HG03095 (cell line): Measurements from ENCODE around the gene SHC3.

ENCODE experiments used
- ATAC-seq: cut with Tn5 transposase; IDR thresholded peaks from one replicate; pipeline ENCODE4 v1.9.1; 2021; ENCODE audit warnings: moderate library complexity; ENCODE audit not compliant: unreplicated experiment

SHC3 gene

DNA sequence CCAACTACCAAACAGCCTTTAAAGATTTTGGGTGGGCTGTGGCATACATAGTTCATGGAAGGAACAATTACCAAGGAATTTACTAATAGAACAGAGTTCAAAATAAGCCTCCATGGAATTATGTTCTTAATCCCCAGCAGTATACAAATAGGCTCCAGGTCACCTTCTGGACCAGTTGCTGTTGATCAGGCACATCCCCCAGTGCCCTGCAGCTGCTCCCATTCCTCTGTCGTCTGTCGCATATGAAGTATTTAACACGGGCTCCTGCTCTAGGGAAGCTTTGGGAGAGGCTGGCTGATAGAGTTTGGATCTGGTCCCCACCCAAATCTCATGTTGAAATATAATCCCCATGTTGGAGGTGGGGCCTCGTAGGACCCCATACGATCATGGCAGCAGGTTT, 17.8 kb downstream of the SHC3 start:
- no peak for ATAC-seq

DNA sequence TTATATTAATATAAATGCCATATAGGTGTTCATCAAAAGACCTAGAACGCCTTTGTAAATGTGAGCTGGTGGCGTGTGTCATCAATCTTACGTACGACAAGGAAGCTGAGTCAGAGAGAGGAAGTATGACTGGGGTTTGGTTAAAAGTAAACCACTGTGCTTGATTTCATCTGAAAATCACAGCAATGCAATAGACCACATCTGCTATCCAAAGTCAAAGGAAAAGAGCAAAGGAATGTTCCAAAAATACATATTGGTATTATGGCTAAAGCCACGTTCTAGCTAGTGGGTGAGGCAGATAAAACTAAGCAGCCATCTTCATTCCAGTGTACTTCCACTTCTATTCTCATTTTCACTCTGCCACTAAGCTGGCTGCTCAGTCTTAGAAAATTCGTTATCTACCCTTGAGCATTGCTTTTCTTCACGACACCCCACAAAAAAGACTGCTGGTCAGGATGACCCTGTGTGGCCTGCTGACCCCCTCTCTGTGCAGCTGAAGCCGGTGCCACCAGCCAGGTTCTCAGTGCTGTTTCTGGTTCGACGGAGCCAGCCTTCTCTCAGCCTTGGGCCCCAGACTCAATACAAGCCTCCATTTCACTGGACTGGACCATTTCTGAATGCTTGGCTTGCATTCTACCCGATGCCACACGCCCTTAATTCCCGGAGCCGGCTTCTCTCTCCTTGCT, 23.8 kb downstream of the SHC3 start:
- no peak for ATAC-seq

DNA sequence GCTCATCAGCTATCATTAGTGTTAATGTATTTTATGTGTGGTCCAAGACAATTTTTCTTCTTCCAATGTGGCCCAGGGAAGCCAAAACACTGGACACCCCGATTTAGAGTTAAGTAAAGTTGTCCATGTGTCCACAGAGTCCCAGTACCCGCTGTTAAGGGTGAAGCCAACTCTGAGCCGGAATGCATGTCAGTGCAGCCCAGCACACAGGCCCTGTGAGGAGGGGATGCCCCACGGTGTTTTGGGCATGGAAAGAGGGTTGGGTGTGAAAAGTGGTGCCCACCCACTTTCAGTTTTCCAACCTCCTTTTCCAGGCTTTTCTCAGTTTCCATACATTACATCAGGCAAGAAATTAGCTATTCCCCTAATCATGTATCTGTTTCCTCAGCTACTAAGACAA, 24.4 kb downstream of the SHC3 start:
- ATAC-seq, result no peak

DNA sequence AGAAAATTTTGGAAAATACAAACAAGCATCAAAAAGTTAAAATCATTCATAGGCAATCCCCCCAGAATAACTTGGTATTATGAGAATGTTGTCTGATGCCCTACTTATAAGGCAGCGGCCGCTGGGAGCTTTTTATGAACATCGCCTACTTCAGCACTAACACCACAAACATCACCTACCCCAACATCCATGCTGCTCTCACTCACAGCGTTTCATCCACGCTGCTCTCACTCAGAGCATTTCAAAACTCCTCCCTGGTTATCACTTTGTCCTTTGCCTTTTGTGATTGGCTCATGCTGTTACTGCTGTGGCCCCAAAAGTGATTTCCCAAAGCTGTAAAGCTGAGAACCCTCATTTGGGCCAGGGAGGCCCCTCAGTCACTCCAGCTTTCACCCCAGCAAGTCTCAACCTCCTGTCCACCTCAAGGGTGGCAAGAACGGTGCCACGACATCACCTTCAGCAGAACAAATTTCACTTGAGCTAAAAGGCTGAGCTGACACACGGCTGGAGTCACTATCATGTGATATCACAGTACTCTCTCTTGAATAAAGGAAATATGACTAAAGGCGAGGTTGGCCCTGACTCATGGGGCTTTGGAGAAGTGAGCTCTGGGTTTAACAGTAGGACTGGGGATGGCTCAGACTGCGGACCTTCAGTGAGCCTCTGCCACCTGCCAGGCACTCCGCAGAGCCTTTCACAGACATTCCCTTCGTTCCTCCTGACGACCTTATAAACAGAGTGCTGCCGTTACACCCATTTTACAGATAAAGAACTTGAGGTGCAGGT, 25.2 kb downstream of the SHC3 start:
- no peak for ATAC-seq

DNA sequence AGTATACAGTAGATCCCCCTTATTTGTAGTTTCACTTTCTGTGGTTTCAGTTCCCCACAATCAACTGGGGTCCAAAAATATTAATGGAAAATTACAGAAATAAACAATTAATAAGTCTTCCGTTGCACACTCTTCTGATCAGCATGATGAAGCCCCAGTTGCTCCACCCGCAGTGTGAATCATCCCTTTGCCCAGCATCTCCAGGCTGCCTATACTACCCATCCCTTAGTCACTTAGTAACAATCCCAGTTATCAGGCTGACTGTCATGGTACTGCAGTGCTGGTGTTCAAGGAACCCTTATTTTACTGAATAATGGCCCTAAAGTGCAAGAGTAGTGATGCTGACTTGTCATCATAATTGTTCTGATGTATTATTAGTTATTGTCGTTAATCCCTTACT, 28.9 kb downstream of the SHC3 start:
- no peak for ATAC-seq

DNA sequence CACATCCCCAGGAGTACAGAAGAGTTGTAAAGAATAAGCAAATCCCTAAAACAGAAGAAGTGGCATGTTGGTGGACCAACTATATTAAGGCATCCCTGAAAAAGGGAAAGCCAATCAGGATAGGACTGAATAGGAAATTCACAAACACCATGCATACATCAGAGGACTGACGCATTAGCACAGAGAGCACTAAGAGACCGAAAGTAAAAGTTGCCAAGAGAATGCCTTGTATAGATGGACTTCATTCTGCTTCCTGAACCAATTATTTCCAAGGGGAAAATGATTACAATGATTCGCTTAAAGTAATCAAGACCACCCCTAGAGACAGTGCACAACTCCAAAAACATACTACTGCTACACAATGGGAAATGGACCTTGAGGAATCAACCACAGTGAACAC, 33.5 kb downstream of the SHC3 start:
- no peak for ATAC-seq

DNA sequence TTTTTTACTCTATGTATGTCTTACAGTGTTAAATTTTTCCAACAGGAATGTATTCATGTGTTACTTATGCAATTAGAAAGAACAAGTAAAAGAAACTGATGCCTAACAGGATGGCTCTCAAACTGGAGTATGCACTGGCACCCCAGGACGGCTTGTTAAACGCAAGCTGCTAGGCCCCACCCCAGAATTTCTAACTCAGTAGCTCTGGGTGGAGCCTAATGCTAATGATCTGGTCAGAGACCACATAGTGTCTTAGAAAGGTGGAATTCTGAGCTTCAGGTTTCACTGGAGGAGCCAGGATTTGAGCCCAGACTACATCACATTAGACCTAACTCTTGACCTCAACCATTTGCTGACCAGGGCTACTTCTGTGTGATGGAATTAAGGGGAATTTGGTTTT, 34.4 kb downstream of the SHC3 start:
- ATAC-seq, result no peak

DNA sequence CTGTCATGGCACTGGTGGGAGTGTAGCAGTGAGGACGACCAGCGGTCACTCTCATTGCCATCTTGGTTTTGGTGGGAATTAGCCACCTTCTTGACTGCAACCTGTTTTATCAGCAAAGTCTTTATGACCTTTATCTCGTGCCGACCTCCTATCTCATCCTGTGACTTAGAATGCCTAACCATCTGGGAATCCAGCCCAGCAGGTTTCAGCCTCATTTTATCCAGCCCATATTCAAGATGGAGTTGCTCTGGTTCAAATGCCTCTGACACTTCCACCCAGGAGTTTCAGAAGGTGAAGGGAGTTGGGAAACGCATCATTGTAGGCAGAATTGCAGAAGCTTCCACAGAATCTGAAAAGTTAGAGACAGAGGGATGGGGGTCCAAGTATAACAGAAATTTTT, 35.4 kb downstream of the SHC3 start:
- no peak for ATAC-seq

DNA sequence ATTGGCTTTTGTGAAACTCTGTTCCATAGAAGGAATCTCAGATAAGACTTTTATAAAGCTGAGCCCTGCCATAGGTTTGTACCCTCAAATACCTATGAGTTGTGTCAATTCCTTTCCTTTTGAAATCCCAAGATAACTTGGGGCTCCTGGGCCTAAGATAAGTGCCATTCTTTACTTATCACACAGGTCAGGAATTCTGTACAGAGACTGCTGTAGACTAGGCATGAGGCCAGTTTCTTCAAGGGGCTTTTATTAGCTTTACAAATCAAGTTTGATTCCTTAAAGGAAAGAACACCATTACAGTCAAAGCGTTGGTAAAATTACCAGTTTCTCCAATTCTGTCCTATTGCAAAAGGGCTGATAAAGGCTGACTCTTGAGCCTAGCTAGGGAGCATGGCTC, 39.2 kb downstream of the SHC3 start:
- ATAC-seq, result no peak

DNA sequence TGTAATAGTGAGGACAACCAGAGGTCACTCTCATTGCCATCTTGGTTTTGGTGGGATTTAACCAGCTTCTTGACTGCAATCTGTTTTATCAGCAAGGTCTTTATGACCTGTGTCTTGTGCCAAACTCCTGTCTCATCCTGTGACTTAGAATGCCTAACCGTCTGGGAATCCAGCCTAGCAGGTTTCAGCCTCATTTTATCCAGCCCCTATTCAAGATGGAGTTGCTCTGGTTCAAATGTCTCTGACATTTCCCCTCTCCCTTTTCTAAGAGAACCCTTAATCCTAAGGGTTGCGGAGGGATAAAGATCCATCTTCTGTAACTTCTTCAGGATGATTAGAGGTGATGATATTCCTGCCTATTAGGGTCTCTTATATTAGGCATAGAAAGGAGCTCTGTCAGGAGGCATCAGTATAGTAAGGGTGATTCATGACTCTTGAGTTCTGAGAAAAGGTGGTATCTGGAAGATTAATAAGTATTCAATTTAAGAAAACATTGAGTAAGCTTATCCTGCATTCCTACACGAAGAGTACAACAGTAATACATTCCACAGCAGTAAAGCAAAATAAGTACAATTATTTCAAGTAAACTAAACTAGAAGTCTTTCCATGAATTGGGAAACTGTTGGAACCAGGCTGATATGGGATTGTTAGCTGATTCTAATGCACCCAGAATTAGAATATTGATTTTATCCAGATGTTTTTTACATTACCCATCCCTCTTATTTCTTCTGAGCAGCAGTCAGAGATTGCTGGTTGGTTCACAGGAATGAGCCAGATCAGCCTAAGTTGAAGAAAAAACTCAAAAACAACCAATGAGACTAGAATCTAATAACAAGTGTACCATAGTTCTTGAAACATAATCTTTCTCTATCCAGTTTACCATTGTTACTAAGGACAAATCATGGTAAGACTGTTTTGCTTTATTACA, 39.9 kb downstream of the SHC3 start:
- no peak for ATAC-seq

DNA sequence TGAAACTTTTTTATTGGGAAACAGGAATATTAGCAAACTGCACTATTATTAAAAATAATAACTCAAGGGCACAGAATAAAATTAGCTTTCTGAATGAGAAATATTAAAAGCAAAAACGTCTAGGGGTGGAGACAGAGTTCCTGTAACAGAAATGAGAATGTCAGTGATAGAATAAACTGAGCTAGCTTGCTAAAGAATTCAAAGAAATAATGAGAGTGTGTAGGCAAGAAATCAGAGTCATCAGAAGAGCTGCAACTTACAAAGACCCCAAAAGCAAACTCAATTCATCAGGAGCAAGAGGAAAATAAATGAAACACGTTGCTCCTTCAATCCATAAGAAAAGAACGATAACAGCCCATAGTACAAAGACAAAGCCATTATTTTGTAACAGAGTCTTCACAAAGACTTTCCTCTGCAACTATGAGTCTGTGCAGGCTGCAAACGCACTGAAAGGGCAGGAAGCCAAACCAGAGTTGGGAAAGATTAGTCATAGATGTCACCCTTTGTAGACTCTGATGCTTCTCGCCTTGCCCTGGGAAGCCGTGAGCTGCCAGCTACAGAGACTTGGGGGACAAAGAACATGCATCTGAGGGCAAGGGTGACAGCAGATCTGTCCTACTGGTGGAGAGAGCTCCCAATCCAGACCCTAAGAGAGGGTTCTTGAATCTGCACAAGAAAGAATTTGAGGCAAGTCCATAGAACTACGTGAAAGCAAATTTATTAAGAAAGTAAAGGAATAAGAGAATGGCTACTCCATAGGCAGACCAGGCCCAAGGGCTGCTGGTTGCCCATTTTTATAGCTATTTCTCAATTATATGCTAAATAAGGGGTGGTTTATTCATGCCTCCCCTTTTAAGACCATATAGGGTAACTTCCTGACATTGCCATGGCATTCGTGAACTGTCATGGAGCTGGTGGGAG, 40.8 kb downstream of the SHC3 start:
- no peak for ATAC-seq

DNA sequence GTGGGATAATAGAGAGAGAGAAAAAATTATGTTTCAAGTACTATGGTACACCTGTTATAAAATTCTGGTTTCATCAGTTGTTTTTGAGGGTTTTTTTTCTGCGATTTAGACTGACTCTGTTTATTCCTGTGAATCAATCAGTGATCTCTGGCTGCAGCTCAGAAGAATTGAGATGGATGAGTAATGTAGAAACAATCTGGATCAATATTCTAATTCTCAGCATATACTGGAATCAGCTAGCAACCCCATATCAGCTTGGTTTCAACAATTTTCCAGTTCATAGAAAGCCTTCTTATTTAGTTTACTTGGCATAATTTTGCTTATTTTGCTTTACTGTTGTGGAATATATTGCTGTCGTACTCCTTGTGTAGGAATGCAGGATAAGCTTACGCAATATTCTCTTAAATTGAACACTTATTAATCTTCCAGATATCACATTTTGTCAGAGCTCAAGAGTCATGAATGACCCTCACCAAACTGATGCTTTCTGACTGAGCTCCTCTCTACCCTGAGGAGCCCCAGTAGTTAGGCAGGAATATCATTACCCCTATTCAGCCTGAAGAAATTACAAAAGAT, 42.9 kb downstream of the SHC3 start:
- ATAC-seq, result no peak

DNA sequence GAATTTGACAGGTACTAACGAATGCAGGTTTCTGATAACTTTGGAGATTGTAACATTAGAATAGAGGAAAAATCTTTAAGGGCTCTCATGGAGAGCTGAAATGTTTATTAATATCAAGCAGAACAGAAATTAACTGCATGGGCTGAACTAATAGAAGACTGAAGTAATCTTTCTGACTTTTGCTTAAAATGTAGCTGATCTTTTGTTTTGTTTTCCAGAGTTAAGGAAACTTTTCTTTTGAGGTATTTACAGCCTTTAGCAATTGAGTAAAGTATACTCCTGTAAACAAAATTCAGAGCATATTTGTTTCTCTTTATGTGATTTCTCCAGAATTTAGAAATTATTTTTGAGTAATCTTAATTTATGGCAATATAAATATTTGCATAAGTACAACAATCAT, 43.9 kb downstream of the SHC3 start:
- no peak for ATAC-seq

DNA sequence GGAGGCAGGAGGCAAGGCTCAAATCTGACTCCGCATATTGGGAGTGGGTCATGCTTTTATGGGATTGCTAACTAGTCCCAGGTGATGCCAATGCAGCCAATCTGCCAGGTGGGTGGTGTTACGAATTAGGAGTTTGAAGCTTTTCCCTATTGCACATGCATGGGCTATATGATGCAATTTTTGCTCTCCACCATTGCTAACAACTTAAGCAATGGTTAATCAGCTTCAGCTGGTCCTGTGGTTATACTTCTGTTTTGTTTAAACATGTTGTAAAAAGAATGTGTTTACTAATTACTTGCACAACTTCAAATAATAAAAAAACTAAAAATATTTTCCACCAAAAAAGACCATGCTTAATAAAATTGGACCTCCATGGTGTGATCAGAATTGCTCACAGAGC, 55.7 kb downstream of the SHC3 start:
- no peak for ATAC-seq

DNA sequence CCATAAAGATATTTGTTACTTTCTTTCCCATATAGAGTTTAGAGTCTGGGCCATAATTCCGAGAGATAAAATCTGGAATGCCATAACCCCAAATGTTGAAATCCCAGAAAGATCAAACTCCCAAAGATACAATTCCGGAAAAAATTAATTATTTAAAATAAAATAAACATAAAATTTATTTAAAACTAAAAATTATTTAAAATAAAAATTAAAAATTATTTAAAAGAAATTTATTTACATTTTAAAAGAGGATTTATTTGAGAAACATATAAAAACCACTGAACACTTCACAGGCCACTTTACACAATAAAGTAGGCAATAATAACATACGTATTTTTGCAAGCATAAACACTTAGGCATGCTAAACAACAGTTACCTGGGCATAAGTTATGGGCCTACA, 57.9 kb downstream of the SHC3 start:
- ATAC-seq, result no peak

DNA sequence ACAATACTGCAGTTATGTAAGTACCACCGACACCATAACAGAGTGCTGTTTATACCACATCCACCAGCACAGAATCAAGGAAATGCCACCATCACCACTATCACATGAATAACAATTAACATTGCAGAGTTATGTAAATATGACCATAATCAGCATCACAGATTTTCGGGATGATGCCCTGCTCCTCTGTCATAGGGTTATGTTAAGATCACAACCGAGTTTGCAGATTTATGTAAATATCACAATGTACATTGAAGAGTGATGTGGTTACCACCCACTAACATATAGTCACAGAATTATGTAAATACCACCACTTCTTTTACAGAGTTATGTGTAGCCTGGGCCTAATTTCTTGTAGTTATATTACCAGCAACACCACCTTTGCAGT, 61.8 kb downstream of the SHC3 start:
- no peak for ATAC-seq

DNA sequence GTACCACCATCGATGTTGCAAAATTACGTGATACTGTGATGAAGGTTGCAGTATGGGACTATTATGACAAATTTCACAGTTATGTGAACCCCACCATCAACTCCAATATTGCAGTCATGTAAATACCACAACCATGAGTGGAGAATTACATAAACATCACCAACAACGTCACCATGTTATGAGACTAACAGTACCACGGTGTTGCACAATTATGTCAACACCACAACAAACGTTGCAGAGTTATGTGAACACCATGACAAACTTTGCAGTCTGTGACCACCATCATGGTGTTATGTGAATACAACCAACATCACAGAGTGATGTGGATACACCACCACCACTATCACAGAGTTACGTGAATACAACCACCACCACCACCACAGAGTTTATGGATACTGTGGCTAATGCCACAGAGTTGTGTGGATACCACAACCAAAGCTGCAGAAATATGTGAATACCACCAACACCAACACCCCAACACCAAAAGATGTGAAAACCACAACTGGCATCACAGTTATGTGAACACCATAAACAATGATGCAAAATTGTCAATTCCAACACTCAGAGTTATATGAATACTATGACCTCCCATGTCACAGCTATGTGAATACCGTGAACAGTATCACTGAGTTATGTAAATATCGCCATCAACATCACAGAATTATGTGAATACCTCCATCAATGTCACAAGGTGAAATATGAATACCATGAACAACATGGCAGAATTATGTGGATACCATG, 62.4 kb downstream of the SHC3 start:
- ATAC-seq, result no peak

DNA sequence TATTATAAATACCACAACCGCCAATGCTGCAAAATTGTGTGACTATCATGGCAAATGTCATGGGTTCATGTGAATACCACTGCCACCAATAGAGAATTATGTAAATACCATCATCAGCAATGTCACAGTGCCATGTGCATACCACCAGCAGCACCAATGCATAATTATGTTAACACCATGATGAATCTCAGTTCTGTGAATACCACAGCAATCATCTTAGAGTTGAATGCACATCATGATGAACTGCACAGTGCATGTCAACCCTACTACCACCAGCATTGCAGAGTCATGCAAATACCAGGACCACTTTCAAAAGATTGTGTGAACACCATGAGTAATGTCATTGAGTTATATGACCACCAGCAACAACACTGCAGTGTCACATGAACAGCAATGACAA, 63.2 kb downstream of the SHC3 start:
- no peak for ATAC-seq

DNA sequence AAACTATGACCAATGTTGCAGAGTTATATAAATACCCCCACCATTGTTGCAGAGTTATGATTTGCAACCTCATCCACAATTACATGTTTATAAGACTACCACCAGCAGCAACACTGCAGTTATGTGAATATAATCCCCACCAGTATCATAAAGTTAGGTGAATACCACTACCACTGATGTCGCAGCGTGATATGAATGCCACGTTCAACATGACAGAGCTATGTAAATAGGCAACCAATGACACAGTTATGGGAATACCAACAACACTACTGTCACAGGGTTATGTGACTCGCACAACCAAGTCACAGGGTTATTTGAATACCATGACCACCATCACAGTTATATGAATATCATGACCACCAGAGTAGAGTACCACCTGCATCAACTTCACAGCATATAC, 63.9 kb downstream of the SHC3 start:
- no peak for ATAC-seq

DNA sequence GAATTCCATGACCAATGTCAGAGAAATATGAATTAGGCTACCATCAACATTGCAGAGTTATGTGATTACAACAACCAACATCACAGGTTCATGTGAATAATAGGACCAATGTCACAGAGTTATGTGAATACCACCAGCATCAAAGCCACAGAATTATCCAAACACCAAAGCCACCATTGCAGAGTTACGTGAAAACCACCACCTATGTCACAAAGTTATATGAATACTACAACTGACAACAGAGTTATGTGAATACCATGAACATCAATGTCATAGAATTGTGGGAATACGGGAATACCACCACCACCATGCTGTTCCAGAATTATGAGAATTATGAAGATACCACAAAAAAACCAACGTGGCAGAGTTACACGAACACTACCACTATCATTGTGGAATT, 64.8 kb downstream of the SHC3 start:
- no peak for ATAC-seq
